Measurements from ENCODE around the gene HEPACAM.

Gene HEPACAM

GRCh38 chr11:124882339-124883071 is 53.3 kb downstream of the HEPACAM start:
- DNase-seq (ENCODE audit: low read depth), result no peak

- no peak for DNase-seq (ENCODE audit: low read depth)
These were observed 54.9 kb downstream of the HEPACAM start for GRCh38 chr11:124880958-124881357.

- DNase-seq (ENCODE audit: low read depth), result no peak
These were observed 55.6 kb downstream of the HEPACAM start for GRCh38 chr11:124880290-124880611.

DNA sequence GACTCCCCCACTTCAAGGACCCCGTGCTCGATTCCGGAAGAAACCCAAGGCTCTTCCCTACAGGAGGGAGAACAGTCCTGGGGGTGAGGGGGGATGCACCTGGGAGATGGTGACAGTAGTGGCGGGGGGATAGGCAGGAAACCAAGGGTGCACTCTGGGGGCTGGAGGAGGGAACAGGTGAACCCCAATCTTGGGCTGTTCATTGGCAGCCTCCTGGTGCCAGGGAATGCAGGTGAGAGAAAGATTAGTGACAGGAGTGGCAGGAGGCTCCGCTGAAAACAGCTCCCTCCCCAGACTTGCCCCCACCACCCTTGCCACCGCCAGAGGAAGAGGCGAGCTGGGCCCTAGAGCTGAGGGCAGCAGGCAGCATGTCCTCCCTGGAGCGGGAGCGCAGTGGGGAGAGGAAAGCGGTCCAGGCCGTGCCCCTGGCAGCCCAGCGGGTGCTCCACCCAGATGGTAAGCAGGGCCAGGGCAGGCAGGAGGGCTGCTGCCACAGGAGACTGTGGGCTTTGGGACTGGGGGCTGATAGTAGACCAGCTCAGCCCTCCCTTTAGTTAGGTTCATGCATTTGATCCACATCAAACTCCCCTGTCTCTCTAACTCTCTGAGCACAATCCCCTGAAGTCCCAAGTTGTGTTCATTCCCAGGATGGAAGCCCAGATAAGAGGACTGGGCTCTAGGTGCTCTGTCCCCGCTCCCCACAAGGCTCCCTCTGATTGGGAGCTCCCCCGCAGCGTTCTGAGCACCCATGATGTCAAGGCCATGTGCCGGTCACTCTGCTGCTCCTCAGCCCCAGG is 56.2 kb downstream of the HEPACAM start:
- DNase-seq (ENCODE audit: low read depth), result no peak

- no peak for DNase-seq (ENCODE audit: low read depth)
These were observed 56.9 kb downstream of the HEPACAM start for GRCh38 chr11:124878759-124879492.

DNA sequence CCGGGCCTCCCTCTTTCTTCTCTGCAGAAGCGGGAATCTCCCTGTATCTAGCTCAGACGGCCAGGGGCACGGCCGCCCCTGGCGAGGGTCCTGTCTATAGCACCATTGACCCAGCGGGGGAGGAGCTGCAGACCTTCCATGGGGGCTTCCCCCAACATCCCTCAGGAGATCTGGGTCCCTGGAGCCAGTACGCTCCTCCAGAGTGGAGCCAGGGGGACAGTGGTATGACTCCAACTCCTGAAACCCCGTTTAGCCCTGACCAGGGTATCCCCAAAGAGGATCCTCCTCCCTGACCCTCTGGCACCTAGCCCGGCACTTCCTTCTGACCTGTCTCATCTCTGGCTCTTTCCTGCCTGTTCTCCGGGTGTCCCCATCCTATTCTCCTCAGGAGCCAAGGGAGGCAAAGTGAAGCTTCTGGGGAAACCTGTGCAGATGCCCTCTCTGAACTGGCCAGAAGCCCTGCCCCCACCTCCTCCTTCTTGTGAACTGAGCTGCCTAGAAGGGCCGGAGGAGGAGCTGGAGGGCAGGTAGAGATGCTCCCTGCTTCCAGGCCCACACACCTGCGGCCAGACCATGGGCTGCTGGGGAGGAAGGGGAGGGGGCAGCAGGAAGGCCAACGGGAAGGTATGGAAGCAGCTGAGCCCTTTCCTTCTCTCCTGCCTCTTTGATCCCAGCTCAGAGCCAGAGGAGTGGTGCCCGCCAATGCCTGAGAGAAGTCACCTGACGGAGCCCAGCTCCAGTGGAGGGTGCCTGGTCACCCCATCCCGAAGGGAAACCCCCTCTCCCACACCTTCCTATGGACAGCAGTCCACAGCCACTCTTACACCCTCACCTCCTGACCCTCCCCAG is 57.7 kb downstream of the HEPACAM start:
- no peak for DNase-seq (ENCODE audit: low read depth)

DNA sequence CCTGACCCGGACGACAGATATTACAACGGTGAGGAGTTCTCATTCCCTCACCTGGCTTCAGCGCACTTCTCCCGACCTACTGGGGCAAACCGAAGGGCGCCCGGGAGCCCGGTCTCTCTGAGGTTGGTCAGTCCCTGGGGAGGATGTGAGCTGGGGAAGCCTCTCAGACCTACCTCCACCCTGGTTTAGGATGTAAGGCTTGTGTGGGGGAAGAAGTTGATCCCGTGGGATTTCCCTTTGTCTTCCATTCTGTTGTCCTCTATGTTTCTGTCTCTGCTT is 58.3 kb downstream of the HEPACAM start:
- DNase-seq (ENCODE audit: low read depth), result no peak

DNA sequence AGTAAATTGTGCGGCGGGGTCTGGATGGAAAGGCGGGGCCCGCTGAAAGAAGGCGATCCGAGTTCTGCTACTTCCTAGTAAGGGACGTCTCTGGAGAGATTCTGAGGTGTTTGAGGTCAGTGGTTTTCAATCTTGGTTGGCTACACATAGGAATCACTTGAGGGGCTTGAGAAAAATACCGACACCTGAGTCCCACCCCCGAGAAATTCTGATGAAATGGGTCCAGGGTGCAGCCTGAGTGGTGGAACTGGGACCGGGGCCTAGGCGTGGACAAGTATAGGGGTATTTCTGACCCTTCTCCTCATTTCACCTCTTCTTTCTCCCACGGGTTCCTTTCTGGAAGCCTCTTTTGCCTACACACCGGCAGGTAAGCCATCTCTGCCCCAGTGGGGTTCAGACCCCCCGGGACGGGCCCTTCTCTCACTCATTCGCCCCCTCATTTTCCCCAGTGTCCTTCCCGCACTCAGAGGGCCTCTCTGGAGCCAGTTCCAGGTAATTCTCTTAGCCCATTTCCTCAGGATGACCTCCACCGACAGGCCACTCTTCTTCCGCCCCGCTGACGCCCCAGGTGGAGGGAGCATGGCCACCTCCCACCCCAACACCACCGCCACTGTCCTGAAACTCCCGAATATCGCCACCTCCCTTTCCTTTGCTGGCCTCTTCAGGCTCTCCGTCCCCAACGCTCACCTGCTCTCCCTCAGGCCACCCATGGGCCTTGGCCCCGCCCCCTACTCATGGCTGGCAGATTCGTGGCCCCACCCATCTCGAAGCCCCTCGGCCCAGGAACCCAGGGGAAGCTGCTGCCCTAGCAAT is 58.8 kb downstream of the HEPACAM start:
- no peak for DNase-seq (ENCODE audit: low read depth)

DNA sequence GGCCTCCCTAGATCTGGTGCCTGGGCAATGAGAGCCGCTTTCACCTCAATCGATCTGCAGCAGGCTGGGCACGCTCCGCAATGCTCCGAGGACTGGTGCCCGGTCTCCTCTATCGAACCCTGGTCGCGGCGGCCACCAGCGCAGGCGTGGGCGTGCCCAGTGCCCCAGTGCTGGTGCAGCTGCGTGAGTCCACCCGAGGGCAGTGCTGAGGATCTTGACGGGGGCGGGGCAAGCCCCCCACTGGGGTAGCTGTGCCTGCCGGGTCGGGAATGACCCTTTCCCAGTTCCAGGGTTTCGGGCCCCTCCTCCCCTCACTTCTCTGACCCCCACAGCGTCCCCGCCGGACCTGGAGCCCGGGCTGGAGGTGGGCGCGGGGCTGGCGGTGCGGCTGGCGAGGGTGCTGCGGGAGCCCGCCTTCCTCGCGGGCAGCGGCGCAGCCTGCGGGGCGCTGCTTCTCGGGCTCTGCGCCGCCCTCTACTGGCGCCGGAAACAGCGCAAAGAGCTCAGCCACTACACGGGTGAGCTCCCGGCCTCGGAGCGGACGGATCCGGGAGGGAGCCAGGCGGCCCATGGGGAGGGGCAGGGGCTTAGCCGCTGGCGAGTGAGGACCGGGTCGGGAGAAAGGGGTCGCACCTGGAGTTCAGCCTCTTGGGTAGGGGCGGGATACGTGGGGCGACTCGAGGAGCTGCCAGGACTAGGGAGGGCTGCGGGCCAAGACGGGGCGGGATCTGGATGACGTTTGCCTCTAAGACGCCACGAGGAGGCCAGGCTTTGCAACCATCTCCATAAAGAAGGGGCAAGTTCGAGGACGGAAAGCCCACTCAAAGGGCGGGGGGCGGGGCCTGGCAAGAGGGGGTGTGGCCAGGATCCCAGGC is 59.7 kb downstream of the HEPACAM start:
- DNase-seq (ENCODE audit: low read depth), result peak; percentile 46

GRCh38 chr11:124875401-124875800 is 60.4 kb downstream of the HEPACAM start:
- DNase-seq (ENCODE audit: low read depth), result no peak

- DNase-seq (ENCODE audit: low read depth), result no peak
These were observed 61.1 kb downstream of the HEPACAM start for GRCh38 chr11:124874571-124875255.

GRCh38 chr11:124873951-124874350 is 61.9 kb downstream of the HEPACAM start:
- no peak for DNase-seq (ENCODE audit: low read depth)

DNA sequence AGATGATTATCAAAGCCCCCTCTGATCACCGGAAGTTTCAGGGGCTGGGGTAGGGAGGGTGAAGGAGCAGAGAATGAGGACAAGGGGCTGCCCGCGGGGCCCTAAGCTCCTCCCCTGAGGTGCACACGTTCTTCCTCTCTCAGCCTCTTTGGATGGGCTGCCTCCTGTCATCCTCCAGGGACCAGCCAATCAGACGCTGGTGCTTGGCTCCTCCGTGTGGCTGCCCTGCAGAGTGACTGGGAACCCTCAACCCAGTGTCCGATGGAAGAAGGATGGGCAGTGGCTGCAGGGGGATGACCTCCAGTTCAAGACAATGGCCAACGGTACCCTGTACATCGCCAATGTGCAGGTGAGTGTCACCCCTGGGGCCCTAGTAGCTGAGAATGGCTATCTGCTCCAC is 63.1 kb downstream of the HEPACAM start:
- no peak for DNase-seq (ENCODE audit: low read depth)

- DNase-seq (ENCODE audit: low read depth), result no peak
These were observed 63.6 kb downstream of the HEPACAM start for GRCh38 chr11:124872280-124872679.

- no peak for DNase-seq (ENCODE audit: low read depth)
These were observed 65.4 kb downstream of the HEPACAM start for GRCh38 chr11:124870430-124870829.

GRCh38 chr11:124869856-124870387 is 65.9 kb downstream of the HEPACAM start:
- no peak for DNase-seq (ENCODE audit: low read depth)

DNA sequence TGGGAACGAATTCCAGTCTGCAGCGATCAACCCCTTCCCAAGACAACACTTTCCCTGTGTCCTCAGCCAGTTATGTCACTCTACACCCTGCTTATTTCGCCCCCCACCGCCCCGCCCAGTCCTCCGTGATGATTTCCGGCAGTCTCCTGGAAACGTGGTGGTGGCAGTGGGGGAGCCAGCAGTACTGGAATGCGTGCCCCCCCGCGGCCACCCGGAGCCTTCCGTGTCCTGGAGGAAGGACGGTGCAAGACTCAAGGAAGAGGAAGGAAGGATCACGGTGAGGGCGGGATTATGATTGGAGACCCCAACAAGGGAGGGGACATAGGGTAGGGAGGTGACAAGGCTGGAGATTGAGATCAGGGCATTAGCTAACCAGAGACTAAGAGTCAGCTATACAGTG is 66.5 kb downstream of the HEPACAM start:
- no peak for DNase-seq (ENCODE audit: low read depth)

Data from stimulated activated CD8-positive, alpha-beta memory T cell treated with anti-CD3 and anti-CD28 coated beads, Interleukin-15, amount 100 ng/mL, for 24 hours (primary cell).